HPDE6-E6E7 (cell line): ENCODE results near the gene FRMD4B.
"Not testable (repeated sequence)": the region's sequence is repeated elsewhere in the genome, so short reads cannot be mapped to it uniquely, and the experiment has no call there.

Experiments
- DNase-seq: peaks from one replicate; pipeline ENCODE4 v3.0.0; 2011; ENCODE audit warnings: missing footprints; ENCODE audit errors: extremely low spot score

FRMD4B gene

DNA sequence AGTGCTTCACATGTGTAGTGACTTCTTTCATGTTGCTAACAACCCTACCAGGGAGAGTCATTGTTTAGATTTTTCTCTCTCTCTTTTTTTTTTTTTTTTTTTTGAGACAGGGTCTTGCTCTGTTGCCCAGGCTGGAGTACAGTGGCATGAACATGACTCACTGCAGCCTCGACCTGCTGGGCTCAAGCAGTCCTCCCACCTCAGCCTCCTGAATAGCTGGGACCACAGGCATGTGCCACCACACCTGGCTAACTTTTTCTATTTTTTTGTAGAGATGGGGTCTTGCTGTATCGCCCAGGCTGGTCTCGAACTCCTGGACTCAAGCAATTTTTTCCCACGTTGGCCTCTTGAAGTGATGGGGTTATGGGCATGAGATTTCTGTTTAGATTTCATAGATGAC is 63.4 kb downstream of the FRMD4B start:
- not testable (repeated sequence) for DNase-seq

DNA sequence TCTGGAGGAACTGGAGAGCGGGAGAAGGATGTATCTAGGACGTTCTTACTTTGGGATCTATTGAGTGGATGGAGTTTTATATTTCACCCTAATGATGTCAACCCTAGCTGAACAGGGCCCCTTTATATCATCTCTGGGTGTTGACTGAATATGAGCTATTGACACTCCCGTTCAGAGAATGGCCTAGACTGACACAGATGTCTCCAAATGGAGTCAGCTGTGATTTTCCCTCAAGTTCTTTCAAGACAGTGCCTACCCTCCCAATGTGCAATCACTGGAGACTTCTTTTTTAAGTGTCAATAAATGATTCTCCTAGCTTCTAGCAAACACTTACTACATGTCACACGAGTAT is 63.8 kb downstream of the FRMD4B start:
- no peak for DNase-seq

- no peak for DNase-seq
These were observed 64.4 kb downstream of the FRMD4B start for GRCh38 chr3:69321301-69322157.

- DNase-seq, result no peak
These were observed 65.0 kb downstream of the FRMD4B start for GRCh38 chr3:69320871-69321271.

- DNase-seq, result no peak
These were observed 66.2 kb downstream of the FRMD4B start for GRCh38 chr3:69319652-69320051.

- no peak for DNase-seq
These were observed 67.5 kb downstream of the FRMD4B start for GRCh38 chr3:69318410-69318809.

DNA sequence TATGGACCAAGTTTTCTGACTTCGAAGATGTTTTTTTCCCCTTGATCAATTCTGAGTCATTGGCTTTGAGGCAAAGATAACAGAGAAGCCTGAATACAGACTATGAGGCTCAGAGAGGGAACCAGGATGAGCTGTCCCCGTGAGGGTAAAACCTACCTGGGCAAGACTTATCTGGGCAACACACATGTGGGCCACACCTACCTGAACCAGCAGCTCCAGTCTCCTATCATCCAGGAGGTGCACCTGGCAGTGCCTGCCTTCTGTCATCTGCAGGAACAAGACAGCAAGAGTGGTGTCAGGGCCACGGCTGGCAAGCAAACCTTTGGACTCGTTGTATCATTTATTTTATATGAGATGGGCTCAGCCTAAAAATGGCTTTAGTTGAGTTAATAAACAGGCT is 72.6 kb downstream of the FRMD4B start:
- DNase-seq, result no peak

- no peak for DNase-seq
These were observed 76.1 kb downstream of the FRMD4B start for GRCh38 chr3:69309814-69310213.

DNA sequence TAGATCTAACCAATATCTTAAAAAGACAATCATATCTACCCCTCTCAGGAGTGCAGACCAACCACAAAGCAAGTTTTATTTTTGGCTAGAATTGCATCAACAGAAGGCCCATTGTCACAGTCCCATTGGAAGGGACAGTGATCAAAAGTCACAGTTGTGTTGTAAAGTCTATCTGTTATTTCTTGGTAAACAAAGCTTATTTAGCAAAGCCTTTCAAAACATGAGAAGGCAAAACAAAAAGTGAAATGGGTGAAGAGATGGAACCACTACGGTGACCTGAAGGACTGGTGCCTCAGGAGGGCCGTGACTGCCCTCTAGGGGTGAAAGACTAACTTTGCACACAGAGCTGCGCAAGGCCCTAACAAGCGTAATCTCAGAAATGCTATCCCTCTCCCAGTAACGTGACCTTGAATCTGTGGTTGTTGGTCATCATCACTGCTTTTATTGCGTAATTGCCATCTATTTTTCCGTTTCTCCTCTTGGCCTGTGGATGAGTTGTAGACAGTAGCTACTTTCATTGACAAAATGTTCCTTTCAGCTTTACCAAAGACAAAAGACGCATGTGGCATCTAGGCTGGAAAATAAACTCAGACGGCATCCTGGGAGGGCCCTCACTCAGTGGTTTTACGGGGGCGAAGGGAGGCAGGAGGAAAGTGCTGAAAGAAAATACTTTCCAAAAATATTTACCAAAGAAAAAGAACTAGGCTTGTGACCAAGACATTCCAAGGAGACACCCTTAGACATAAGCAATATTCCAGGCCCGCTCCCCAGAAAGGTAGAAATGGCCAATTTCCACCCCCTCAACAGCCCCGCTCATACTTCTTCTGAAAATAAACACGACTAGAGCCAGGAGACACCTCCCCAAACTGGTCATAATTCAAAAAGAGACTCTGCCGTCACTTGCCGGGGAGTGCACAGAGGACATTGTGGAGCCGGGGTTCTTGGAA is 79.4 kb downstream of the FRMD4B start:
- peak; percentile 23 for DNase-seq

DNA sequence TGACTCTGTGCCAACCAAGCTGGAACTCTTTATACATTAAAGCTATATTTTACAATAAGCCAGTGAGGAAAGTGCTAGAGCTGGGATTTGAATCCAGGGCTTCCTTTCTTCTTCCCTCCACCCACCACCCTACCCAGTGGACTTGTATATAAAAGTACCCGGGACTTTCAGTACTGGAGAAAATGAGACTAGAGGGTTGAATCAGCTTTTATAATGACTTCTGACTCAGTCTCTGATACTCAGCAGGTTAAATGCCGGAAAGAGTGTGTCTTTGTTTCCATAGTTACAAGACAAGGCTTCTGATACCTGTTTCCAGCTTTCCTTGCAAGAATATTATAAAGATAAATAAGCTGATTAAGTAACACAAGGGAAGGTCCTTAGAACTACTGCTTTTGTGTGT is 80.9 kb downstream of the FRMD4B start:
- no peak for DNase-seq

GRCh38 chr3:69304396-69304795 is 81.5 kb downstream of the FRMD4B start:
- DNase-seq, result no peak

- no peak for DNase-seq
These were observed 85.6 kb downstream of the FRMD4B start for GRCh38 chr3:69300296-69300695.

DNA sequence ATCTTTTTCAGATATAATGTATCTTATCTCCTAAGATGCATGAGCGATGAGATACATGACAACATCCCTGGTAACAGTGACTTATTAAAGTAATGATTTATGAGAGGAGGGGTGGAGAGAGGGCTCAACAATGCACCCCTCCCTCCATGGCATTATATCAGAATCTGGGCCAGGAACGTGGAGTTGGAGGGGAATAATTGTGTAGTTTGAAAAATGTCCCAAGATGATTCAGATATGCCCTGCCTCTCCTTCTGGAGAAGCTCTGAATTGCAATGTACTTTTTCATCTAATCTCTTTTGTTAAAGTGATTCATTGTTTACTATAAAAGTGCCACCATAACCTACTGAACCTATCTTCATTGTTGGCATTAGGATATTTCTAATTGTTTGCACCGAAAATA is 86.5 kb downstream of the FRMD4B start:
- no peak for DNase-seq

- DNase-seq, result no peak
These were observed 88.4 kb downstream of the FRMD4B start for GRCh38 chr3:69297501-69297900.

GRCh38 chr3:69296995-69297394 is 88.9 kb downstream of the FRMD4B start:
- DNase-seq, result no peak

DNA sequence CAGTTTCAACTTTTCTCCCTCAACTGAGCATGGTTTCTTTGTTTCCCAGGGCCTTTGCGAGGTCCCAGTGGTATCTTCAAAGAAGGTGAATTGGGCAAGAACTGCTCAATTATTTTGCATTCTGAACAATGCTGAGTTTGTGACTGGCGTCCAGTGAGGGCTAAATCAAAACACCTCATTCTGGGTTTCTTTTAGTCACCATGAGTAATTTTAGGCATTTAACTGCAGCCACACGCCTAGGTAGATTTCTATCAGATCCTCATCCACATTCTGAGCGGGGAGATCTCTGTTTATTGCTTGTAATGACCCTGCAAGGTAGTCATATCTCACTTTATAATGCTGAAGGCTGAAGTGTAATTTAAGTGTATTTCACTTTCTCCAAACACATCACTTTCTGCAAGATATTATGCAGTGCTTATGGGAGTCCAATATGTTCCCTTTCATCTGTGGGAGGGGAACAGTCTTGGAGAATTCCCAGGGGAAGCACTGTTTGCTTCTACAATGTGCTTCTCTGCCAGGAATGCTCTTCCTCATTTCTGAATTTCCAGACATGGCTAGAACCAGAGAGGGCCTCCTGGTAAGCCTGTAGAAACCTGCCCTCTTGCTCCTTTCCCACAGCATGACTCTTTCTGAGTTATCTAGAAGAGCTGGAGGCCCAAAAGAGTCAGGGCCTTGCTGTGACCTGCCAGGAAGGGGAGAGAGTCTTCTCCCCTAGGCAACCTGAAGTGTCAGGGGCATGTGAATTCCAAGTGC is 91.7 kb downstream of the FRMD4B start:
- peak; percentile 60 for DNase-seq

DNA sequence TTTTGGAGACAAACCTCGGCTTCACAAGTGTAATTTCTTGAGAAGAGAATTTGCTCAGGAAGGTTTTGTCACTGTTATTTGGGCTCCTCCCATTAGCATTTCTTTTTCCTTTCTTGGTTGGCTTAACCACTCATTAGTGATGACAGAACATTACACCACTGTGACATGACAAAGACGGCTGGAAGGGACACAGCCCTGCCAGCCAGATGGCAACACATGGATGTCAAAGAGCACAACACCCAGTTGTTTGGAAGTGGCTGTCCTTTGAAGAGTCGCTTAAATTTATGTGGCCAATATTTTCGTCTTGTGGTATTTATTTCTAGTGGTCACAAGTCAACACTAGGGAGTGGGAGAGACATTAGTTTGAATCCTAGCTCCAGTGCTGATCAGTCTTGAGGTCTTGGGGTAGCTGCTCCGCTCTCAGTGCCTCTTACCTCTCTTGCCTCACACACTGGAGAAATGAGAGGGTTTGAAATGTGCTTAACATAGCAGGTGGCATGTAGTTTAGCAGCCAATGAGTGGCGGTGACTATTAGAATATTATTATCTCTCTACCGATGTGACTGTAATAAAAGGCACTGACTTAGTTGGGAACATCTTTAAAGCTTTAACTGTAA is 92.8 kb downstream of the FRMD4B start:
- DNase-seq, result no peak

- DNase-seq, result no peak
These were observed 93.7 kb downstream of the FRMD4B start for GRCh38 chr3:69292185-69292584.

- DNase-seq, result no peak
These were observed 95.5 kb downstream of the FRMD4B start for GRCh38 chr3:69290430-69290829.

- no peak for DNase-seq
These were observed 95.9 kb downstream of the FRMD4B start for GRCh38 chr3:69290006-69290405.

DNA sequence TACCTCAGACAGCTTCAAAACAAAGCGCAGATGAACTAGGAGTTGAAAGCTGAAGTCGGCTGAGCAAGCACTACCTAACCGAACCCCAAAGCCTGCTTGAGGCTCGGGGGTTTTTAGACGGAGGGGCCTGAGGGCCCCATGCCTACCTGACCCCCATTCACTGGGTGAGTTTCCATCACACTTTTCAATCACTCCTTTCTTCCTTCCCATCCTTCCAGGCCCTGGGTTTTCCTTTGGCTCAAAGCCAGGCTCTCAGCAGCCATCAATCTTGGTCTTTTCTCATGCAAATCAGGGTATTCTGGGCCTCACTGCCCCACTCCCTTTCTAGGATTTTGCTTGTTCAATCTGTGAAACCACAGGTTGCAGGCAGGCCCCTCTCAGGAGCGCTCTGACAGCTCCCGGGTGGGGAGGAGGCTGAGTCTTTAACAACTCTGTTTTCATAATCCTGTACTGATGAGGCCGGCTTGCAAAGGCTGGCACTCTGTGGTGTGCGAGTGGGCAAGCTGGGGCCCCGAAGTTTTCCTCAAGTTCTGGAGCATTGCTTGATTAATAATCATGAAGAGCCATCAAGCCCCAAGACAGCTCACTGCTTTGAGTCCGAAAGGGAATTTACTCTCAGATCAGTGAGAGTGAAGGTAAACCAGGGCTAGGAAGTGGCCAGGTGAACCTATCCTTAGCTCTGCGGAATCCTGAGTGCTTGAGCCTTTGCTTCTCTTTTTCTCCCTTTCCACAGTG is 97.6 kb downstream of the FRMD4B start:
- DNase-seq, result no peak
